Measurements from ENCODE around the gene UTP11.
"Not testable (repeated sequence)": the region's sequence is repeated elsewhere in the genome, so short reads cannot be mapped to it uniquely, and the experiment has no call there.

The UTP11 gene

DNA sequence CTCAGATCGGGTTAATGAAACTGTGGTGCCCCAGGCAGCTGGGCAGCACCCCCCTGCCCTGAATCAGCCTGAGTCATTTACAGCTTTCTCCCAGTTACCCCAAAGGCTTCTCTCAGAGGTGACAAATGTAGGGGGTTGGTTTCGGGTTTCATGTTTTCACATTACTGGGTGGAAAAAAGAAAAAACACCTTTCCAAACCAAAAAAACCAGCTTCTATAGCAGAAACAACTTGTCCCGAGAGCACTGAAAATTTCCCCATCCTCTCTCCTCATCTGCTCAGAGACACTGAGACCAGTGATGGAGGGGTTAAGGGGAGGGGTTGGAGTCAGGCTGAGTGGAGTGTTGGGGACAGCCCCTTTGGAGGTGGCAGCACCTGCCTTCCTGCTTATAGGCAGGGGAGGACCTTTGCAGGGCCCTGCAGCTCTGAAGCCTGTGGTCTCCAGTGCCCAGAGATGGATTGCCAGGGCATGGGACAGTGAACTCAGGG lies 15.6 kb downstream of the UTP11 start:
- DNase-seq: peak; percentile 48

DNA sequence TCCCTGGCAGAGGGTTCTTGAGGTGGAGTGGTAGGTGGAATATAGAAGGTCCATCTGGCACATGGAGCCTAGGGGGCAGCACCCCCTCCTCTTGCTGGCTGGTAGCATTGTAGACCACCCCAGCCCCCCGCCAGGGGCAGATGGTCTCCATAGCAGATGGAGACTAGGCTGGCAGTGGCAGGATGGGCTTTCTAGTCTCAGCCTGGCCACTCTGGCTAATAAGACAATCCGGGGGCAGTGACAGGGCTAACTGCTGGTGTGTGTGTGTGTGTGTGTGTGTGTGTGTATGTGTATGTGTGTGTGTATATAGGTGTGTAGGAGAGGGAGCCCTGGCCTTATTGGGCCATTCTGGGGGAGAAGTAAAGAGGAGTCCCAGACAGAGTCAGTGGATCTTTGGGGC lies 16.1 kb downstream of the UTP11 start:
- DNase-seq: no peak

GRCh38 chr1:38029081-38029681 lies 16.6 kb downstream of the UTP11 start:
- no peak for DNase-seq

DNA sequence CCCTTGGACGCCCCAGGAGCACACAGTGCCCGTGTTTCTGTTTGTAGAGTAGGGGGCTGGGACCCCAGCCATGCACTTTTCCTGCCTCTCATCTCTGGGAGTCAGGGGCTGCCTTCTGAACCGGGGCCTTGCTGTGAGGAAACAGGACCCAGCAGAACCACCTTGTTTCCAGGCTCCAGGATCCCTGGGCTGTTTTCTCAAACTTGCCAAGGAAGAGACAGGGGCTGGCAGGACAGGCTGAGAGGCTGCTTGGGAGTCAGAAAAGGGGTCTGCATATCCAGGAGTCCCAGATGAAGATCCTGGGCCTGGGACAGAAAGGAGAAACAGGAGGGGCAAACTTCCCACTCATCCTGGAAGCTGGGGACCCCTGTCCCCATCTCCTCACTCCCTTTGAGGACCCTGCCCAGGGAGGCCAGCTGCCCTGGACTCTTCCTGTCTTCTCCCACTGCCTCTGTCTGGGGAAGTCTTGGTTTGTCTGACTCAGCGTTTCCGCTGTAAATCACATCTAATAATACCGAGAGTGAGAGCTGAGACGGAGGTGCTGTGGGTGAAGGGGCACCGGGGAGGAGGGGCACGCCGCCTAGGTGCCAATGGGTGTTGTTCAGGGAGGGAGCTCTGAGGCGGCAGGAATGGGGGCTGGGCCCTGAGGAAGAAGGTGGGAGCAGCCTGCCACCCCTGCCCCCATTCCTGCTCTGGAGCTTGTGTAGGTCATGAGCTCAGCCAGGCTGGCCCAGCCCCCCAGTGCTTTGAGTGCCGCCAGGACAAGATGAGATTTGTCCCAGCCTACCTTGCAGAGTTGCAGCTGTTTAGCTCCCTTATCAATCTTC lies 17.4 kb downstream of the UTP11 start:
- DNase-seq: peak; percentile 68

DNA sequence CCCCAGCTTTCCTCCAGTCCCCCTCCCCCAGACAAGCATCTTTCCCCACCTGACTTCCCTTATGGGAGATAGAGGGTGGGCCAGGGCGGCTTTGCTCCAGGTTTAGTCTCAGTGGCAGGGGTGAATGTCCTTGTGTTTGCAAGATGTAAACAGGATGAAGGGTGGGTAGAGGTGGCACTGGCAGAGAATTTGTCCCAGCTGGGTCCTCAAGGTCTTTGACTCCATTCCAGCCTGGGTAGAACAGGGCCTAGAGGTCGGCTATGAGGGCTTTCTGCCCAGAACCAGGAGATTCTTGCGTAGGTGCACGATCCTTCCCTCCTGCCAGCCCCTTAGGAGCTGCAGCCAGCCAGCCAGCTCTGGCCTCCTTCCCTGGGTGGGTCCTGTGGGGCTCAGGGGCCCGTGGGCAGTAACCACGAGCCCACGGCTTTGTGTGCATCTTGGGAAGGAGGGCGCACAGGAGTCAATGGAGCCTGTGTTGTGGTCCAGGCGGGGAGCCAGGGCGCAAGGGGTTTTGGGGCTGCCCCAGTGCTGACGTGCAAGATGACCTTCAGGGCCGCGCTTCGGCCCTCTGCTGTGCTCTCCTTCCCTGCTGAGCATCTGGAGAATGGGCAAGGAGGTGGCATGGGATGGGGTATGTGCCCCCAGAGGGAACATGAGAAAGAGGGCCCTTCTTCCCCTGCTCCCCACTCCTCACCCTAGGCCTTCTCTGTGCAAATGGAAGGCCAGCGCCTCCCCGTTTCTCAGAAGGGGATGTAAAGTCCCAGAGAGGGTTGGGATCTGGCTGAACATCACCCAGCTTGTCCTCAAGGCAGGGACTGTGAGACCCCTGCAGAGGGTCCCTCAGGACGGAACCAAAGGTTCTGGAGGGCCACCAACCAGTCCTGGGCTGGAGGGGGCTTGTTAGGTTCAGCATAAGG lies 18.3 kb downstream of the UTP11 start:
- DNase-seq: no peak

- DNase-seq: no peak
Observed at GRCh38 chr1:38031513-38031866, 19.0 kb downstream of the UTP11 start.

- not testable (repeated sequence) for DNase-seq
Observed at GRCh38 chr1:38032992-38033391, 20.5 kb downstream of the UTP11 start.

GRCh38 chr1:38034871-38035270 lies 22.3 kb downstream of the UTP11 start:
- DNase-seq: no peak

DNA sequence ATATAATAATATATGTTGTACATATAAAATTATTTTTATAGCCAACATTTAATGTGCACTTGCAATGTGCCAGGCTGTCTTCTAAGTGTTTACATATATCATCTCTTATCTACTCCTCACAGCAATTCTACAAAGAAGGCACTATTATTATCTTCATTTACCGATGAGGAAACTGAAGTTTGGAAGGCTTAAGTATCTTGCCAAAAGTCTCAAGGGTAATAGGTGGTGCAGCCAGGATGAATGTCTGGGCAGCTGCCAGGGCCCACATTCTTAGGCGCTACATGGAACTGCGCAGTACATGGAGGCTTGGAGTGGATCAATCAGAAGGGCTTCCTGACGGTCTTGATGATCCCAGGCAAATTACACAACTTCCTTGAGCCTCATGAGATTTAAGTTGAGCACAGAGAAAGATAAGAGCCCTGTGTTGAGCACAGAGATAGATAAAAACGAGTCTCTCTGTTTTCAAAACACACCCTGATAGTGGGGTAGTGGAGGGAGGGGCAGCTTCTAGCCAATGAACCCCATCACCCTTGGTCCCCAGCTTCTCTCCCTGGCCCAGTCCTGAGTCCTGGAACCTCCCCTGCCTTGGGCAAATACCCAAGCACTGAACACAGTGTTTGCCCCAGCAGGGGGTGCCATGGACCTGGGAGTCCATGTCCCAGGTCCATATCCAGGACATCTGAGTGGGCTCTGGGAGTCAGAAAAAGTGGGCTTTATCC lies 24.8 kb downstream of the UTP11 start:
- peak; percentile 32 for DNase-seq

DNA sequence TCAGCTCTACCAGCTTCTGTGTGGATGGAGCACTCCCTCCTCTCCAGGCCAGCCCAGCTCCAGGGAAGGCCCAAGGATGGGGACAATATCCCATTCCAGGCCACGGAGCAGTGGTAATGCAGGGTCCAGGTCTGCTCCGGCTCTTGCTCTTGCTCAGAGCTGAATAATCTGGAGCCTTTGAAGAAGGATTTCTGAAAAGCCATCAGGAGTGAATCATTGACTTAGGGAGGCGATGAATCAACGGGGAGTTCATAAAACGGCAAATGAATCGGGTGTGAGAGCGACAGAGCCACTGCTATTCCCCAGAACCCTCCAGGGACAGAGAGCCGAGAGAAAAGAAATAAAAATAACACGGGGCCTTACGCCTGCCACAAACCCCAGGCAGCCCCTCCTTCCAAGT lies 26.3 kb downstream of the UTP11 start:
- DNase-seq: peak; percentile 73

GRCh38 chr1:38039331-38040088 lies 27.0 kb downstream of the UTP11 start:
- DNase-seq: no peak

DNA sequence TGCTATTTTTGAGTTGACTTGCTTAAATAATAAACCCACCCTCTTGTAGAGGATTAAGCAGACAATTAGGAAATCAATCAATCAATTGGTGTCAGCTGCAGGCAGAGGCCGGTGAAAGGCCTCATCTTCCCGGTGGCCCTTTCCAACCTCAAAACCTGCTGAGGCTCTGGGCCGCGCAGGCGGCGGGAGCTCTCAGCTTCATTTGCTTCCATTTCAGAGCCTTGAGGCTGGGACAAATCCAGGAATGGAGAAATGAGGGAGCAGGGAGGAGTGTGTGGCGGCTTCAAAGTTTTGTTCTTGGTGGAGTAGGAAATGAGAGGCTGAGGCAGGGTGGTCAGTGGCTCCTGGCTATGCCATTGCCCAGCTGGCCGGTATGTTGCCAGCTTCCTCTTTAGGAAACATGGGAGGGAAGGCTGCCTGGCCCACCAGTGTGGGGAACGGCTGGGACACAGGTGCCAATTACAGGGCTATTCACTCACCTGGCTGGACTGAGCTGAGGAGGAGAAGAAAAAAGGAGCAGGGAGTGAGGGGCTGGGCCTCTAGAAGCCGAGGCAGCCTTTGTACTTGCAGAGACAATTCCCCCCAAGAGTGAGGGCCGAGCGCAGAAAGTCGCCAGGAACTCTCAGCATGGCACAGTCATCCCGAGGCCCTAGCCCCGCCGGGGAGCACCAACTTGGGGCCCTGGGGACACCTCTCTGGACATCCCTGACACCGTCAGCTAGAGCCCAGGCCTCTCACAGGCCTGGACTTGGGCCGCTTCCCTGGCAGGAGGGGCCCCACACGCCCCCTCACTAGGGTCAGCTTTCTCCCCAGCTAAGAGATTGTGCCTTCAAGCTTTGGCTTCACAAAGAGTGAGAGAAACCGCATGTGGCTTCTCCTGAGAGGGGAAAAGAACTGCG lies 29.7 kb downstream of the UTP11 start:
- no peak for DNase-seq

DNA sequence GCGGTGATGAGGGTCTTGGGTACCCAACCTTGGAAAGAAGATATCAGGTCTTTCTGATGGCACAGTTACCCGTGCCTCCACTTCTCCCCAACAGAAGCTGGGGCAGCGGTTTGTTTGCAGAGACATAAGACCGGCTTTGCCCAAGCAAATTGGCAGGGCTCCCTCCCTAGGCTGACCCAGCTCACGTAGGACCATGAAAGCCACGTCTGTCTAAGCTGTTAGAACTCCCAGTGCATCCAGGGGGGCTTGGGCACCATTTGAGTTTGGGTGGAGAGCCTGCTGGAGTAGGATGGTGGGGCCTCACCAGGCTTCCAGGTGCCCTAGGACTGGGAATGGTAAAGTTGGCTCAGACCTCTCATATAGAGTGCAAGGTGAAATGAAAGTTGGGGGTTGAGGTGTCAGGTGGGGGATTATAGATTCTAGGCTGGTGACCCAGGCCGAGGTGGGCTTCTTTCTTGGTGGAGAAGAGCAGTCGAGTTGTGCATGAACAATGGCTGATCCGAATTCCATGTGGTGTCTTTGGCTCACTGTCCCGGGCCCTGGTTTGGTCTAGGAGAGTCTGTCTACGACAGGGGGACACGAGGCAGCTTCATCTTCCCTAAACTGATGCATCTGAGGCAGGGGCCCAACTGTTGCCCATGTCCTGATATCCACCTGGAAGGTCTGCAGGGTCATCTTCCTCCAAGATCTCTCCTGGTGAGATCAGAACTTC lies 30.7 kb downstream of the UTP11 start:
- no peak for DNase-seq

DNA sequence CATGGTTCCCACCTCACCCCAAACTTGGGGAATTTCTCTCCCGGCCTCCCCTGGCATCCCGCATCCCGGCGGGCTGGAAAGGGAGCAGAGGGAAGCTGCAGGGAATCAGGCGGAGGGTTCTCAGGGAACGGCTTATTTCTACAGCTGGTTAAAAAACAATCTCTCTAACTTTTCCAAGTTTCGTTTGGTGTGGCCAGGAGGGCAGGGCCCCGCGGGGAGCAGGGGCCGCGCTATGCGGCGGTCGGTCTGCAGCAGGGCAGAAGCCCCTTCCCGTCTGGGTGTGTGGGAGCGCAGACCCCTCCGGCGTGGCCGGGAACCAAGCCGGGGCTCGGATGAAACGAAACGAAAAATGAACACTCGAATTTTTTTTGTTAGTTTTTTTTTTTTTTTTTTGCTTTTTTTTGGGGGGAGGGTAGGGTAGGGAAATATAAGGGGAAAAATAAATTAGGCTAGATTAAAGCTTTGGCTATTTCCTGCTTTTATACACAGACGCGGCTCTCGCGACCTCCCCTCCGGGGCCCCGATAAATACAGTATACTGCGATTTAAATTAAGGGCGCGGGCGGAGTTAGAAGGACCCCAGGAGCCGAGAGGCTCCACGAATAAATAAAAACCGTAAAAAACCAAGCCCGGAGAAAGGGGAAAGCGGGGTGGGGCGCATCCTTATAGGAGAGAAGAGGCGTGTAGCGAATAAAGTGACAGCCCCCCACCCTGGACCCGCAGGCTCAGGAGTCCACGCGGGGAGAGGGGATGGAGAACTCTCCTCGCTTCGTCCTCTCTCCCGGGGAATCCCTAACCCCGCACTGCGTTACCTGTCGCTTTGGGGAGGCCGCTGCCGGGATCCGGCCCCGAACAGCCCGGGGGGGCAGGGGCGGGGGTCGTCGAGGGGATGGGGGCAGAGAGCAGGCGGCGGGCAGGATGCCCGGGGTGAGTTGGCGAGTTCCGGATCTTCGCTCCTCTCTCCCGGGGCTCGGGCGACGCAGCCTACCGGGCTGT lies 32.0 kb downstream of the UTP11 start:
- no peak for DNase-seq

- DNase-seq: no peak
Observed at GRCh38 chr1:38045401-38046332, 33.1 kb downstream of the UTP11 start.

GRCh38 chr1:38046333-38046883 lies 33.9 kb downstream of the UTP11 start, which contains the start of gene POU3F1:
TSS of gene POU3F1 (minus strand) at chr1:38046793. CDS start at chr1:38046743, 50 bp downstream.
- DNase-seq: no peak

Data from EL (cell line).